Bronchial epithelial cell (primary cell): ENCODE results near the gene VWC2. TPM values are rescaled to one million over a fixed set of nuclear protein-coding genes. Genes with fewer than 3 reads are reported as not detected.

Source experiments
- DNase-seq: peaks from one replicate; pipeline ENCODE4 v3.0.0-alpha.2; 2010; ENCODE audit warnings: low read depth
- FAIRE-seq: peaks from 2 replicates; lab custom pipeline; 2011; peaks lifted over from hg19 to GRCh38; lab: Jason Lieb, UNC
- H3K27me3 ChIP-seq: 2 replicates; pipeline ENCODE4 v1.5.1; 2011; ENCODE audit warnings: low read length; ENCODE audit not compliant: control insufficient read depth, insufficient read depth
- H3K36me3 ChIP-seq: 2 replicates; pipeline ENCODE4 v1.5.1; 2011; ENCODE audit warnings: low read length; ENCODE audit not compliant: control insufficient read depth, insufficient read depth
- H3K4me3 ChIP-seq: 2 replicates; pipeline ENCODE4 v1.5.1; 2011; ENCODE audit warnings: mild to moderate bottlenecking, low read depth, low read length, control low read depth
- total RNA-seq: library from RNA; depleted of rRNA; stranded (reverse); fragments of >200 nt; gene quantifications from 2 replicates; pipeline ENCODE4 v1.2.1, GENCODE V29; 2014
- TF ChIP-seq, protein P1 (sequence below): IDR thresholded peaks from 2 replicates; pipeline ENCODE4 v1.5.1; 2011; ENCODE audit warnings: mild to moderate bottlenecking, moderate library complexity, low read length, control low read depth, inconsistent platforms; ENCODE audit not compliant: insufficient read depth, severe bottlenecking

VWC2 gene
- total RNA-seq, 1 donor from 2014 or later, result not detected

DNA sequence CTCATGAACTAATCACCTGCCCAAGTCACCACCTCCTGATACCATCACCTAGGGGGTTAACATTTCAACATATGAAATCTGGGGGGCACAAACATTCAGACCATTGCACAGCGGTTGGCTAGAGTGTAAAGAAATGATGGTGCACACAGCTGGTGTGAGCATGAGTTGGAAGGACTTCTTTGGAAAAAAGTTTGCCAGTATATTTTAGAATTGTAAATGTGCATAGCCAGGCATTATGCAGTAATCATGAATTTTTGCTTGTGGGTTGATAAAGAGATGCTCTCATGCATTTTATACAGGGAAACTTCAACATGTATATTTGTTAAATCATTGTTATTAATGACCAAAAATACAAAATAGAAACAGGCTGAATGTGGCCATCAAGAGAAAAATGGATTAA lies 100.0 kb downstream of the VWC2 start:
- FAIRE-seq (no peak), DNase-seq (no peak)
- TF ChIP-seq, protein P1, sequence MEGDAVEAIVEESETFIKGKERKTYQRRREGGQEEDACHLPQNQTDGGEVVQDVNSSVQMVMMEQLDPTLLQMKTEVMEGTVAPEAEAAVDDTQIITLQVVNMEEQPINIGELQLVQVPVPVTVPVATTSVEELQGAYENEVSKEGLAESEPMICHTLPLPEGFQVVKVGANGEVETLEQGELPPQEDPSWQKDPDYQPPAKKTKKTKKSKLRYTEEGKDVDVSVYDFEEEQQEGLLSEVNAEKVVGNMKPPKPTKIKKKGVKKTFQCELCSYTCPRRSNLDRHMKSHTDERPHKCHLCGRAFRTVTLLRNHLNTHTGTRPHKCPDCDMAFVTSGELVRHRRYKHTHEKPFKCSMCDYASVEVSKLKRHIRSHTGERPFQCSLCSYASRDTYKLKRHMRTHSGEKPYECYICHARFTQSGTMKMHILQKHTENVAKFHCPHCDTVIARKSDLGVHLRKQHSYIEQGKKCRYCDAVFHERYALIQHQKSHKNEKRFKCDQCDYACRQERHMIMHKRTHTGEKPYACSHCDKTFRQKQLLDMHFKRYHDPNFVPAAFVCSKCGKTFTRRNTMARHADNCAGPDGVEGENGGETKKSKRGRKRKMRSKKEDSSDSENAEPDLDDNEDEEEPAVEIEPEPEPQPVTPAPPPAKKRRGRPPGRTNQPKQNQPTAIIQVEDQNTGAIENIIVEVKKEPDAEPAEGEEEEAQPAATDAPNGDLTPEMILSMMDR, result no peak
- no peaks in the 10 kb centered on the region for H3K27me3 ChIP-seq
- H3K4me3 ChIP-seq, result no peak overlapping the region
- no peaks in the 10 kb centered on the region for H3K36me3 ChIP-seq

DNA sequence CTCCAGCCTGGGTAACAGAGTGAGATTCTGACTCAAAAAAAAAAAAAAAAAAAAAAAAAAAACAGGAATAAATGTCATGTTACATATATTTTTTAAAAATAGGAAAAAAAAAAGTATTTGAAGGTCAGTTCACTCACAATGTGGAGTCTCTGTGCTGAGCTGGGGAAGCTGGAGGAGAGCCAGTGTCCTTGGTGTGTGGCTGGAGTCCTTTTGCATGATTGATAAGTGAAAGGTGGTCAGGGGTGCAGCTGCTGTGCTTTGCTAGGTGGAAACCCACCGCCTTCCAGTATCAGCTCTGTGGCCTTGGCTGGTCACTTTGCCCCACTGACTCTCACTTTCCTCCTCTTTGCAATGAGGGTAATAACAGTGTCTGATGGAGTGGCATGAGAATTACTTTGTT lies 101.9 kb downstream of the VWC2 start:
- Histone ChIP-seq H3K27me3 (no peaks in the 10 kb centered on the region), H3K4me3 (no peak overlapping the region), H3K36me3 (no peaks in the 10 kb centered on the region)
- no peak for DNase-seq
- FAIRE-seq, result no peak
- TF ChIP-seq, protein P1, result no peak

DNA sequence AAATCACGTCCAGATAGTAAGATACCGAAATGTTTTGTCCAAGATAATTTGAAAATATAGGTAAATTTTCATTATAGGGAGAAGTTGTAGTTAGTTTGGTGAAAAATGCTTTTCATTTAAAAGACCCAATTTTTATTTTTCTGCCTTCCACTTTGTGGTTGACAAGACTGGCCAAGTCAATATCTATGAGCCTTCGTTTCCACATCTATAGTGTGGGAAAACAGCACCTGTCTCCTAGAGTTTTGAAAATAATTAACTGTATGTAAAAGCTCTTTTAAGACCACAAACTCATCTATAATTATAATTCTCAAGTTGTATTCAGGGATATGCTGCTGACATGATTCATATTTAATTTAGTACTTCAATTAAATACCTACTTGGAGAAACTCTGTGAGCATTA lies 102.8 kb downstream of the VWC2 start:
- TF ChIP-seq, protein P1, result no peak
- FAIRE-seq (no peak), DNase-seq (no peak)
- H3K4me3 ChIP-seq, result no peak overlapping the region
- no peaks in the 10 kb centered on the region for H3K27me3 ChIP-seq
- no peaks in the 10 kb centered on the region for H3K36me3 ChIP-seq

DNA sequence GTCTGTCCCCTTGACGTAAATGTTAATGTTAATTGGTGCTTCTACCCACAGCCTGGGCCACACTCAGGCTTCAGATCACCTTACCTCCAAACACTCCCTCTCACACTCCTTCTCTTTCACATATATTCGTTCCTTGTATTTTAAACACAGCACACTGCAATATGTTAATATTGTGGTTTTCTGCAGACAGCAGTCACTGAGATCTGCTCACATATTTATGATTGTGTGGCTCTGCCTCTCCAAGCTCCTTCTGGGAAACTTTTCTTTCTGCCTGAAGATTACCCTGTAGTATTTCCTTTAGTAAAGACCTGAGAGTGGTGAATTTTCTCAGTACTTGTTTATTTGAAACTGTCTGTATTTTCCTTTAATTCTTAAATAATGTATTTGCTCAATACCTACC lies 104.7 kb downstream of the VWC2 start:
- no peak for DNase-seq
- Histone ChIP-seq H3K4me3 (no peak overlapping the region), H3K27me3 (no peaks in the 10 kb centered on the region), H3K36me3 (no peaks in the 10 kb centered on the region)
- TF ChIP-seq, protein P1, result no peak
- FAIRE-seq, result no peak

DNA sequence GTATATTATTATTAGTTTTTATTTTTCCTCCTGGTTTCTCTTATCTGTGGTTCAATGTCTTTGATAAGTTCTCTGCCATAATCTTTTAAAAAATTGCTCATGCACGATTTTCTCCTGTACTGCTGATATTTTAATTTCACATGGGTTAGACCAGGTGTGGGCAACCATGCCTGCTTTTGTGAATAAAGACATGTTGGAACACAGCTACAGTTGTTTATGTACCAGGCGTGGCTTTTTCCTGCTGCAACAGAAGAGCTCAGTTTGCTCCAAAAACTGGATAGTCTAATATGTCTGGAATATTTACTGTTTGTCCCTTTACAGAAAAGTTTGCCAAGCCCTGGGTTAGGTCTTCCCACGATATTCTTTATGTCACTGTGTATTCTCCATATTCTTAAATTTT lies 105.2 kb downstream of the VWC2 start:
- DNase-seq, result peak; percentile 59
- FAIRE-seq, result no peak
- H3K4me3 ChIP-seq, result no peak overlapping the region

DNA sequence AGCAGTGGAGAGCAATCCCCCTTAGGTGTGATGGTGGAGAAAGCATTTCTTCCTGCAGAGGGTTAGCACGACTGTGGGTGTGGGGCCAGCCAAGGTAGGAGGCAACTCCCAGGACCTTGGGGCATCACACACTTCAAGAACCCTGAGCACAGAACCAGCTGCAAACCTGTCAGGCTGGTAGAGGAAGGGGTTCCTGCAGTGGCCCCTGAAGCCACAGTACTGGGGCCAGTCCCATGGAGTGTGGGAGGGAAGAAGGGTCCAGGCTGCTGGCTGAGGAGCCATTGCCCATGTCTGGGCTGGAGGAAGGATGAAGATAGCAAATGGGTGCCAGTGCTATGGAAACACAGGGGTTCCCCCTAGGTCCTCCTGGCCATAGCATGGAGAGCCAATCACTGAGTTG lies 110.5 kb downstream of the VWC2 start:
- TF ChIP-seq, protein P1, result no peak
- no peaks in the 10 kb centered on the region for H3K36me3 ChIP-seq
- no peaks in the 10 kb centered on the region for H3K27me3 ChIP-seq
- DNase-seq (no peak), FAIRE-seq (no peak)
- no peak overlapping the region for H3K4me3 ChIP-seq

More for the DNA sequence above, 105.2 kb downstream of the VWC2 start:
- Histone ChIP-seq H3K36me3 (no peaks in the 10 kb centered on the region), H3K27me3 (no peaks in the 10 kb centered on the region)
- TF ChIP-seq, protein P1, result no peak
